Liver (tissue), 9 donors: Measurements from ENCODE around the gene MAPK11. TPM values are rescaled to one million over a fixed set of nuclear protein-coding genes. Genes with fewer than 3 reads are reported as not detected.

Experiments
- DNase-seq: peaks from one replicate; pipeline ENCODE4 v3.0.0-alpha.2; 2017; ENCODE audit warnings: low spot score
- H3K27ac ChIP-seq, 2 donors: one replicate each; pipeline ENCODE4 v1.7.0; 2013; ENCODE audit warnings: inconsistent platforms in 2 of 2, low read length in 2 of 2, control low read depth in 1 of 2, low read depth in 1 of 2, mild to moderate bottlenecking in 1 of 2
- H3K27me3 ChIP-seq, 4 donors: one replicate each; pipeline versions ENCODE4 v1.6.1 to v1.7.0; 2013; ENCODE audit warnings: low read length in 3 of 4, inconsistent platforms in 1 of 4, mild to moderate bottlenecking in 1 of 4, moderate library complexity in 1 of 4; ENCODE audit not compliant: control insufficient read depth in 4 of 4, insufficient read depth in 4 of 4
- H3K36me3 ChIP-seq, 4 donors: one replicate each; pipeline versions ENCODE4 v1.6.1 to v1.7.0; 2013; ENCODE audit warnings: low read length in 3 of 4, mild to moderate bottlenecking in 3 of 4, low read depth in 1 of 4, moderate library complexity in 1 of 4; ENCODE audit not compliant: control insufficient read depth in 4 of 4, insufficient read depth in 3 of 4
- H3K4me1 ChIP-seq, 4 donors: one replicate each; pipeline versions ENCODE4 v1.6.1 to v1.7.0; 2013; ENCODE audit warnings: low read length in 3 of 4, mild to moderate bottlenecking in 3 of 4, moderate library complexity in 1 of 4; ENCODE audit not compliant: control insufficient read depth in 4 of 4, insufficient read depth in 4 of 4
- H3K4me3 ChIP-seq, 3 donors: one replicate each; pipeline versions ENCODE4 v1.6.1 to v1.7.0; 2013; ENCODE audit warnings: low read length in 3 of 3, control low read depth in 1 of 3, low read depth in 1 of 3, mild to moderate bottlenecking in 1 of 3
- H3K9ac ChIP-seq, 2 donors: one replicate each; pipeline ENCODE4 v1.7.0; 2013; ENCODE audit warnings: low read length in 2 of 2, mild to moderate bottlenecking in 2 of 2, moderate library complexity in 2 of 2, control low read depth in 1 of 2, low read depth in 1 of 2
- H3K9me3 ChIP-seq, 4 donors: one replicate each; pipeline versions ENCODE4 v1.6.1 to v1.7.0; 2013; ENCODE audit warnings: low read length in 3 of 4; ENCODE audit not compliant: control insufficient read depth in 4 of 4
- EGR1 ChIP-seq, 2 donors: IDR thresholded peaks; 2 replicates each; pipeline ENCODE4 v1.6.1; 2016 to 2018; ENCODE audit warnings: antibody characterized with exemption in 2 of 2, low read depth in 2 of 2
- FOXA1 ChIP-seq: IDR thresholded peaks from 2 replicates; pipeline ENCODE4 v1.6.1; 2016; ENCODE audit warnings: antibody characterized with exemption
- FOXA2 ChIP-seq: IDR thresholded peaks from 2 replicates; pipeline ENCODE4 v1.6.1; 2016; ENCODE audit warnings: antibody characterized with exemption
- HNF4A ChIP-seq, 2 donors: conservative IDR thresholded peaks; 2 replicates each; pipeline ENCODE4 v1.6.1; 2016; ENCODE audit warnings: antibody characterized with exemption in 2 of 2, mild to moderate bottlenecking in 2 of 2
- JUND ChIP-seq, 2 donors: IDR thresholded peaks; 2 replicates each; pipeline ENCODE4 v1.6.1; 2016; ENCODE audit warnings: antibody characterized with exemption in 2 of 2
- NR2F2 ChIP-seq: IDR thresholded peaks from 2 replicates; pipeline ENCODE4 v1.6.1; 2016; ENCODE audit warnings: antibody characterized with exemption
- WGBS: extraction: QIAGEN DNeasy Blood & Tissue Kit; methylation state at CpG from one replicate; pipeline ENCODE4 v1.1.7; 2013; 5-methylcytosine and 5-hydroxymethylcytosine counted together
- polyA plus RNA-seq, 2 donors: library from polyadenylated mRNA; stranded (reverse) in 1 of 2; unstranded in 1 of 2; fragments of 200-250 nt in 1 of 2; fragments of >200 nt in 1 of 2; fragmentation: Nextera tagmentation in 1 of 2; extraction: Ambion mirVana in 1 of 2; gene quantifications; one replicate each; pipeline versions ENCODE4 v1.2.1 to v1.2.3, GENCODE V29; 2013 to 2015
- total RNA-seq, 2 donors: library from RNA; depleted of rRNA; stranded (reverse); fragments of >200 nt; gene quantifications; one replicate each; pipeline ENCODE4 v1.2.3, GENCODE V29; 2014
- TF ChIP-seq, protein P1 (sequence below): IDR thresholded peaks from 2 replicates; pipeline ENCODE4 v1.6.1; 2016; ENCODE audit warnings: antibody characterized with exemption
- TF ChIP-seq, protein P2 (sequence below): IDR thresholded peaks from 2 replicates; pipeline ENCODE4 v1.6.1; 2016; ENCODE audit warnings: antibody characterized with exemption
- TF ChIP-seq, protein P3 (sequence below): IDR thresholded peaks from 2 replicates; pipeline ENCODE4 v1.6.1; 2016; ENCODE audit warnings: antibody characterized with exemption
- donor health status: healthy.
- donor health status: healthy.
- donor health status: healthy.
- donor health status: healthy.
- donor health status: healthy.

The MAPK11 gene
- total and polyA plus RNA-seq, 4 donors: 0.65 to 2.0 (median 1.0) TPM

DNA sequence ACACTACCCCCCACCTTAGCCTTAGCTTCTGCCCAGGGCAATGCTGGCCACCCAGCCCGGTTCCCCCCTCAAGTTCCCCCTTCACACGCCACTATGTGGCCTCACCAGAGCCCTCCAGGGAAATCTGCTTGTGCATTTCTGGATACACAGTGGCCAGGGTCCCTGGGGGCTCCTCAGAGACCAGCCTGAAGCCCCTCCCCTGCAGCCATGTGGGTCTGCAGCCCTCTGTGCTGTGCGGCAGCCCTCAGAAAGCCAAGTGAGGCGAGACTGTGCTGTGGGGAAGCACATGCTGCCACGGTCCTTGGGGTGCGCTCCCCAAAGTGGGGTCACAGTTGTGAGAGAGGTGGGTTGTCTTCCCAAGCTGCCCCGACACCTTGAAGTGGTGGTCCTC lies 39.4 kb upstream of the MAPK11 start:
- WGBS: 85% methylated on average over 7 of the region's 7 CpGs
- no peaks in the 10 kb centered on the region for H3K9me3 ChIP-seq
- no peaks in the 10 kb centered on the region for H3K27me3 ChIP-seq
- peaks cover 0 to 37% (median 17%) of the 10 kb centered on the region in 4 donors for H3K4me1 ChIP-seq
- no peaks in the 10 kb centered on the region for H3K36me3 ChIP-seq
- no peak for TF ChIP-seq HNF4A (conservative IDR thresholded peaks at IDR 0.05)
- TF ChIP-seq, protein P1, sequence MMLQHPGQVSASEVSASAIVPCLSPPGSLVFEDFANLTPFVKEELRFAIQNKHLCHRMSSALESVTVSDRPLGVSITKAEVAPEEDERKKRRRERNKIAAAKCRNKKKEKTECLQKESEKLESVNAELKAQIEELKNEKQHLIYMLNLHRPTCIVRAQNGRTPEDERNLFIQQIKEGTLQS: no peak
- no peak for TF ChIP-seq FOXA1
- no peak for TF ChIP-seq JUND (IDR thresholded peaks at IDR 0.05)
- TF ChIP-seq FOXA2: no peak
- no peak for TF ChIP-seq EGR1 (IDR thresholded peaks at IDR 0.05; ENCODE audit: low read depth in 2 of 2)
- DNase-seq: no peak
- no peak overlapping the region for H3K9ac ChIP-seq
- H3K4me3 ChIP-seq: no peak overlapping the region
- H3K27ac ChIP-seq: peak overlapping the region in 1 of 2 donors; percentile 71

DNA sequence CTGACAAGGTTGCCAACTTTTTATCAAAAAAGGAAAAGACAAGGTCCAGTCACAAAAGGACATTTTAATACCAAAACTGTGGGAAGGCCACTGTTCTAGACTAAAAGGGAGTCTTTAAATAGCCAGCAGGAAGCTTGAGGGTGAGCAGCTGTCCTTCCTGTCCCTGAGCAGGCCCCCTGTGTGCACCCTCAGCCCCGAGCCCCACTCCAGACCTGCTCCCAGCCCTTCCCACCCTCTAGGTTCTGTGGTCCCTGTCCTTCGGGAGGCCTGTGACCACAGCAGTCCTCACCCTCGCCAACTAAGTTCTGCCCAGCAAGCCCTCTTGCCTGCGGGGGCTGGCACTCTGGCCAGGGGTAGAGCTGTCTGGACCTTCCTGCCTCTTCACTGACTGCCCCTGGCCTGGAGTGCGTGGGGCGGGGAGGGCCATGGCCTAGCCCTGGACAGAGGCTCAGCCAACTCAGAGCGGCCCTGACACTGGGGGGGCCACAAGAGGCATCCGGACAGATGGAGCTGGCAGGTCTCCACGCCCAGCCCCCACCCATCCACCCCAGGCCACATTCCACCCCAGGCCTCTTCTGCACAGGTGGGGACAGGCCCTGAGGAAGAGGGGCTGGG lies 38.9 kb upstream of the MAPK11 start:
- Histone ChIP-seq H3K9me3 (no peaks in the 10 kb centered on the region), H3K36me3 (no peaks in the 10 kb centered on the region), H3K9ac (no peak overlapping the region), H3K27me3 (no peaks in the 10 kb centered on the region), H3K4me1 (peaks cover 3 to 41% (median 20%) of the 10 kb centered on the region in 4 donors), H3K4me3 (no peak overlapping the region), H3K27ac (peak overlapping the region; percentile 66 to 71)
- no peak for DNase-seq
- WGBS: 69% methylated on average over 9 of the region's 9 CpGs
- TF ChIP-seq, protein P2, sequence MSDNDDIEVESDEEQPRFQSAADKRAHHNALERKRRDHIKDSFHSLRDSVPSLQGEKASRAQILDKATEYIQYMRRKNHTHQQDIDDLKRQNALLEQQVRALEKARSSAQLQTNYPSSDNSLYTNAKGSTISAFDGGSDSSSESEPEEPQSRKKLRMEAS: no peak

DNA sequence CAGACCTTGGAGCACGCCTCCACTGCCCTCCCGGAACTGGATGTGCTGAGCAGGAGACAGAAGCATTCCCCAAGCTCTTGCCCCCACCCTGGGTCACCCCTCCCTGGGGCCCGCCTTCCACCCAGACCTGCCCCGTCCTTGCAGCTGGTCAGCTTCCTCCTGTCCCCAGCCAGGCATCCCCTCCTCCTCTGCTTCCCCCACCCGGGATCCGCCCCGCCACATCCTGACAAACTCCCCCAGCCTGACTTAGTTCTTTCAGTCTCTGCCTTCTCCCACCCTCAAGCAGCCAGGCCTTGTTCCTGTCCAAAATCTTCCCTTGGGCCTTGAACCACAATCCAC lies 38.4 kb upstream of the MAPK11 start:
- Histone ChIP-seq H3K4me1 (peaks cover 8 to 46% (median 25%) of the 10 kb centered on the region in 4 donors), H3K36me3 (no peaks in the 10 kb centered on the region), H3K27me3 (no peaks in the 10 kb centered on the region), H3K27ac (peak overlapping the region; percentile 66 to 77), H3K9me3 (no peaks in the 10 kb centered on the region), H3K4me3 (no peak overlapping the region), H3K9ac (no peak overlapping the region)
- WGBS: 61% methylated on average over 7 of the region's 7 CpGs
- no peak for DNase-seq
- TF ChIP-seq FOXA2 (no peak), FOXA1 (no peak), NR2F2 (peak; percentile 29)

DNA sequence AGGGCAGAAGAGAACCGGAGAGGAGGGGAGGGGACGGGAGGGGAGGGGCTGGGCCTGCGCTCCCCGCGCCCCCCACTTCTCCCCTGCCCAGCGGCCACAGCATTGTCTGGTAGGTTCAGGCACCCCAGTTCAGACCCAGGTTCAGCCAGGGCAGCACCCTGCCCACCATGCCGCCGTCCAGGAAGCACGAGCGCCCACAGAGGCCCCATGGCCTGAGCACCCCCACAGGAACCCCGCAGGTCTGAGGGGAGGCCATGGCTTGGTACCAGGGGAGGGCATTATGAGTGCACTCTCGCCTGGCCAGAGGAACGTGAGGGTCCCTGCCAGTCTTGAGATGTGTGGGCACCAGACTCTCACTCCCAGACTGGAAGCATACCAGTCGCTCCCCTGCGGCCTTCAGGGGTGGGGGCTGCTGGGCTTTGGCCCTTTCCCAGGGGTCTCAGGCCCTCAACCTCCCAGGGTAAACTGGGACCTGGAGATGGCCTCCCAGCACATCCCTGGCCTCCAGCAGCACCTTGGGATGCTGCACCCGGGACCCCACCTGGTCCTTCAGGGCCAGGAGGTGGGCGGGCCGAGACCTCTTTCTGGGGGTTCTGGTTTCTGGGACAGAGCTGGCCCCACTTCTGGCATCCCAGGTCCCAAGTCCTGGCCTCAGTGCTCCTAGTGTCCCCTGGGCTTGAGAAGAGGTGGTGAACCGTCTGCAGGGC lies 37.9 kb upstream of the MAPK11 start:
- no peak overlapping the region for H3K4me3 ChIP-seq
- 59% methylated on average over 19 of the region's 19 CpGs for WGBS
- no peak overlapping the region for H3K9ac ChIP-seq
- no peaks in the 10 kb centered on the region for H3K36me3 ChIP-seq
- DNase-seq: no peak
- no peaks in the 10 kb centered on the region for H3K27me3 ChIP-seq
- H3K27ac ChIP-seq: peak overlapping the region; percentile 66 to 77
- H3K9me3 ChIP-seq: no peaks in the 10 kb centered on the region
- TF ChIP-seq, protein P1: no peak
- TF ChIP-seq FOXA2: no peak
- TF ChIP-seq, protein P2: no peak
- TF ChIP-seq, protein P3, sequence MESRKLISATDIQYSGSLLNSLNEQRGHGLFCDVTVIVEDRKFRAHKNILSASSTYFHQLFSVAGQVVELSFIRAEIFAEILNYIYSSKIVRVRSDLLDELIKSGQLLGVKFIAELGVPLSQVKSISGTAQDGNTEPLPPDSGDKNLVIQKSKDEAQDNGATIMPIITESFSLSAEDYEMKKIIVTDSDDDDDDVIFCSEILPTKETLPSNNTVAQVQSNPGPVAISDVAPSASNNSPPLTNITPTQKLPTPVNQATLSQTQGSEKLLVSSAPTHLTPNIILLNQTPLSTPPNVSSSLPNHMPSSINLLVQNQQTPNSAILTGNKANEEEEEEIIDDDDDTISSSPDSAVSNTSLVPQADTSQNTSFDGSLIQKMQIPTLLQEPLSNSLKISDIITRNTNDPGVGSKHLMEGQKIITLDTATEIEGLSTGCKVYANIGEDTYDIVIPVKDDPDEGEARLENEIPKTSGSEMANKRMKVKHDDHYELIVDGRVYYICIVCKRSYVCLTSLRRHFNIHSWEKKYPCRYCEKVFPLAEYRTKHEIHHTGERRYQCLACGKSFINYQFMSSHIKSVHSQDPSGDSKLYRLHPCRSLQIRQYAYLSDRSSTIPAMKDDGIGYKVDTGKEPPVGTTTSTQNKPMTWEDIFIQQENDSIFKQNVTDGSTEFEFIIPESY: no peak
- H3K4me1 ChIP-seq: peaks cover 13 to 51% (median 30%) of the 10 kb centered on the region in 4 donors
